Mesendoderm (in vitro differentiated cells): Measurements from ENCODE around the gene CKM.
"Not testable (repeated sequence)": the region's sequence is repeated elsewhere in the genome, so short reads cannot be mapped to it uniquely, and the experiment has no call there.

Experiments used
- DNase-seq: peaks from one replicate; pipeline ENCODE4 v3.0.0; 2013
- H2AK5ac ChIP-seq: 2 replicates; pipeline ENCODE4 v1.6.1; 2013; ENCODE audit warnings: low read length, inconsistent platforms
- H2BK120ac ChIP-seq: 2 replicates; pipeline ENCODE4 v1.6.1; 2013; ENCODE audit warnings: low read depth, mild to moderate bottlenecking, low read length, moderate library complexity, mixed read lengths
- H2BK15ac ChIP-seq: replicated peaks from 2 replicates; pipeline ENCODE4 v1.6.1; 2013; ENCODE audit warnings: low read depth, mild to moderate bottlenecking, moderate library complexity
- H2BK5ac ChIP-seq: 2 replicates; pipeline ENCODE4 v1.6.1; 2013; ENCODE audit warnings: low read length, inconsistent platforms
- H3K18ac ChIP-seq: 2 replicates; pipeline ENCODE4 v1.6.1; 2013; ENCODE audit warnings: mild to moderate bottlenecking, low read length, mixed read lengths
- H3K23ac ChIP-seq: one replicate; pipeline ENCODE4 v1.6.1; 2013; ENCODE audit warnings: low read length
- H3K27ac ChIP-seq: 2 replicates; pipeline ENCODE4 v1.5.1; 2013; ENCODE audit warnings: low read depth, mild to moderate bottlenecking, inconsistent platforms, low read length, moderate library complexity
- H3K27me3 ChIP-seq: 2 replicates; pipeline ENCODE4 v1.6.1; 2013; ENCODE audit warnings: low read length, control low read depth, mild to moderate bottlenecking, inconsistent platforms; ENCODE audit not compliant: insufficient read depth, poor library complexity
- H3K36me3 ChIP-seq: 2 replicates; pipeline ENCODE4 v1.6.1; 2013; ENCODE audit warnings: low read length, inconsistent platforms; ENCODE audit not compliant: control insufficient read depth, insufficient read depth
- H3K4ac ChIP-seq: one replicate; pipeline ENCODE4 v1.6.1; 2013; ENCODE audit warnings: low read depth, mild to moderate bottlenecking, low read length, moderate library complexity
- H3K4me1 ChIP-seq: 2 replicates; pipeline ENCODE4 v1.6.1; 2013; ENCODE audit warnings: low read depth, low read length, inconsistent platforms; ENCODE audit not compliant: control insufficient read depth
- H3K4me2 ChIP-seq: 2 replicates; pipeline ENCODE4 v1.6.1; 2013; ENCODE audit warnings: low read length
- H3K4me3 ChIP-seq: 2 replicates; pipeline ENCODE4 v1.5.1; 2013; ENCODE audit warnings: mild to moderate bottlenecking, low read length
- H3K56ac ChIP-seq: one replicate; pipeline ENCODE4 v1.6.1; 2013; ENCODE audit warnings: low read length
- H3K79me1 ChIP-seq: 2 replicates; pipeline ENCODE4 v1.6.1; 2013; ENCODE audit warnings: low read length, inconsistent platforms
- H3K79me2 ChIP-seq: 2 replicates; pipeline ENCODE4 v1.6.1; 2013; ENCODE audit warnings: mild to moderate bottlenecking, low read length; ENCODE audit not compliant: control insufficient read depth, insufficient read depth
- H3K9ac ChIP-seq: 2 replicates; pipeline ENCODE4 v1.6.1; 2013; ENCODE audit warnings: low read length, inconsistent platforms
- H4K5ac ChIP-seq: one replicate; pipeline ENCODE4 v1.6.1; 2013; ENCODE audit warnings: low read length
- H4K8ac ChIP-seq: one replicate; pipeline ENCODE4 v1.6.1; 2013; ENCODE audit warnings: low read depth, mild to moderate bottlenecking, control low read depth, low read length, moderate library complexity
- WGBS: extraction: QIAGEN DNeasy Blood & Tissue Kit; methylation state at CpG from one replicate; pipeline ENCODE4 v1.1.7; 2013; ENCODE audit warnings: low lambda C conversion rate, missing lambda C conversion rate; ENCODE audit not compliant: insufficient coverage; ENCODE audit errors: extremely low coverage; 5-methylcytosine and 5-hydroxymethylcytosine counted together

CKM gene

DNA sequence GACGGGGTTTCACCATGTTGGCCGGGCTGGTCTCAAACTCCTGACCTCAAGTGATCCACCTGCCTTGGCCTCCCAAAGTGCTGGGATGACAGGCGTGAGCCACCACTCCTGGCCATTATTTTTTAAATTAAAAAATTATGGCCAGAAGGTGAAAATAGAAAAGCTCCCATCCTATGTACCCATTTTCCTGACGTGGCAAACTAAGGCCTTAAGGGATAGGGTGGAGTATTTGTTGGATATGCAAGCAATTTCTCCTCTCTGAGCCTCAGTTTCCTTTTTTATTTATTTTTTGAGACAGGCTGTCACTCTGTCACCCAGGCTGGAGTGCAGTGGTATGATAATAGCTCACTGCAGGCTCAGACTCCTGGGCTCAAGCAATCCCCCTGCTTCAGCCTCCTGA, 12.2 kb upstream of the CKM start:
- H4K5ac ChIP-seq, H2AK5ac ChIP-seq, H4K8ac ChIP-seq, H3K79me2 ChIP-seq, H2BK5ac ChIP-seq, H3K4me2 ChIP-seq, H3K4ac ChIP-seq, DNase-seq, H2BK120ac ChIP-seq, H3K56ac ChIP-seq, H3K18ac ChIP-seq, H3K27ac ChIP-seq, H3K23ac ChIP-seq, H2BK15ac ChIP-seq, H3K4me1 ChIP-seq, H3K79me1 ChIP-seq, H3K27me3 ChIP-seq, H3K36me3 ChIP-seq, H3K4me3 ChIP-seq, H3K9ac ChIP-seq: not testable (repeated sequence)
- no CpG with 5 or more reads among the region's 4 CpGs for WGBS

DNA sequence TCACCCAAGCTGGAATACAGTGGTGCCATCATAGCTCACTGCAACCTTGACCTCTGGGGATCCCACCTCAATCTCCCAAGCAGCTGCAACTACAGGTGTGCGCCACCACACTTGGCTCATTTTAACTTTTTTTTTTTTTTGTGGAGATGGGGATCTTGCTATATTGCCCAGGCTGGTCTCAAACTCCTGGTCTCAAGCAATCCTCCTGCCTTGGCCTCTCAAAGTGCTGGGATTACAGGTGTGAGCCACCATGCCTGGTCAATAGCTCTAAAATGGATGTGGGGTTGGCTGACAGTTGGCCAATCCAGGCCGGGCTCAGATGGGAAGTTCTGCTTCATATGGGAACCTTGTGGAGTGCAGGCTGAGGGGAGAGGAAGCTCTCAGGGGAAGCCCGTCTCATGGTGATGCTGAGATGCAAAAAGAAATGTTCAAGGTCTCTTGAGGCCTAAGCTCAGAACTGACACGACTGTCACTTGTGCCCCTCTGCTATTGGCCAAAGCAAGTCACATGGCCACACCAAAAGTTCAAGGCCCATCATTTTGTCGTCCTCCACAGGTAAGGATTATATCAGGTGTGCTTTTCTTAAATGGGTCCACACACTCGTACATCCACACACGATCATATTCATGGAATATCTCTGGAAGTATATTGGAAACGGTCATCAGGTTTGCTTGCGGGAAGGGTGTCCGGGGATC, 11.1 kb upstream of the CKM start:
- H4K5ac ChIP-seq: no peak overlapping the region
- no CpG with 5 or more reads among the region's 10 CpGs for WGBS

DNA sequence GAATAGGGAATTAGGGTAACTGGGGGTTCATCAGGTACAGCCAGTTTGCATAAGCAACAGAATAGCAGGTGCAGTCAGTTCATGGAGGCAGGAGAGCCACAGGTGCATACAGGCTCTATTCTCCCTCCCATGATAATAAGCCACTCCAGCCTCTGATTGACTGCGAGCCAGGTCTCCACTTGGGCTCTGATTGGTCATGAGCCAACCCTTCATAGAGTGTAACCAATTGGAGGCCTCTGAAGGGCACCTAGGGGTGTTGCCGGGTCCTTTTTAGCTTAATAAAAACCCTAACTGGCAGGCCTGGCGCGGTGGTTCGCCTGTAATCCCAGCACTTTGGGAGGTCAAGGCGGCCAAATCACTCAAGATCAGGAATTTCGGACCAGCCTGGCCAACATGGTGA, 8.7 kb upstream of the CKM start:
- H4K5ac ChIP-seq: no peak overlapping the region
- no peak overlapping the region for H3K4me3 ChIP-seq
- H3K9ac ChIP-seq: no peak overlapping the region
- no peak overlapping the region for H2BK15ac ChIP-seq
- no peak overlapping the region for H2BK120ac ChIP-seq
- no peak overlapping the region for H2AK5ac ChIP-seq
- H3K4me2 ChIP-seq: no peak overlapping the region
- no peak overlapping the region for H4K8ac ChIP-seq
- no CpG with 5 or more reads among the region's 7 CpGs for WGBS
- H3K27me3 ChIP-seq: no peaks in the 10 kb centered on the region
- DNase-seq: no peak
- H2BK5ac ChIP-seq: no peak overlapping the region
- no peaks in the 10 kb centered on the region for H3K36me3 ChIP-seq
- H3K56ac ChIP-seq: no peak overlapping the region
- no peak overlapping the region for H3K18ac ChIP-seq
- H3K27ac ChIP-seq: no peak overlapping the region
- H3K79me1 ChIP-seq: no peaks in the 10 kb centered on the region
- no peak overlapping the region for H3K4ac ChIP-seq
- H3K79me2 ChIP-seq: no peaks in the 10 kb centered on the region
- no peaks in the 10 kb centered on the region for H3K4me1 ChIP-seq
- H3K23ac ChIP-seq: no peak overlapping the region

More for the DNA sequence above, 11.1 kb upstream of the CKM start:
- no peak overlapping the region for H2BK120ac ChIP-seq
- H3K4me3 ChIP-seq: no peak overlapping the region
- no peak overlapping the region for H3K23ac ChIP-seq
- no peaks in the 10 kb centered on the region for H3K4me1 ChIP-seq
- no peak overlapping the region for H3K4me2 ChIP-seq
- H3K27me3 ChIP-seq: no peaks in the 10 kb centered on the region
- no peak overlapping the region for H2BK5ac ChIP-seq
- H4K8ac ChIP-seq: no peak overlapping the region
- H3K18ac ChIP-seq: no peak overlapping the region
- no peak overlapping the region for H3K27ac ChIP-seq
- no peaks in the 10 kb centered on the region for H3K79me1 ChIP-seq
- H3K9ac ChIP-seq: no peak overlapping the region
- H3K79me2 ChIP-seq: no peaks in the 10 kb centered on the region
- no peaks in the 10 kb centered on the region for H3K36me3 ChIP-seq
- H3K56ac ChIP-seq: no peak overlapping the region
- no peak overlapping the region for H2AK5ac ChIP-seq
- H3K4ac ChIP-seq: no peak overlapping the region
- DNase-seq: no peak
- no peak overlapping the region for H2BK15ac ChIP-seq

DNA sequence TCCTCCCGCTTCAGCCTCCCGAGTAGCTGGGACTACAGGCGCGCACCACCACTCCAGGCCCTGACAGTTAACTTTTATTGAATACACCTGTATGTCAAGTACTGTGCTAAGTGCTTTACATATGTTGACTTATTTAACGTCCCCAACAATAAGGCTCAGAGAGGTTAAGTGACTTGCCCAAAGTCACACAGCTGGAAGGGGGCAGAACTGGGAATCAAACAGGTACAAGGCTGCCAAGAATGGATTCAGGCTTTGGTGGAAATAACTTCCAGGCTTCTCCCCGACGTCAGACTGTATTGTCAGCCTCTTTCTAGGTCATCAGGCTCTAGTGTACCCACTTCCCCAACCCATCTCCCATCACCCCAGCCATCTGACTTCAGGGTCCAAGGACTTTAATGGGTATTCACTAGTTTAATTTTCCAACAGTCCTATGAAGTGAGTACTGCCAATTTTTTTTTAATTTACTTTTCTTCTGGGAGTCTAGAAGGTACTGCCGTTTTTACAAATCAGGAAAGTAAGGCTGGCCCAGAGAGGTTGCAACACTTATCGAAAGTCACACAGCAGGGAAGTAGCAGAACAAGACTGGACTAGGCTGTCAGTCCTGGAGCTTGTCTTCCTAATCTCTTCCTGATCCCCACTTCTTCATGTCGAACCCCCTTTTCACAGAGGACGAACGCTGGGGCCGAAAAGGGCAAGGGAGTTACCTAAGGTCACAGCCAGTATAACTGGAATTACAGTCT, 4.9 kb upstream of the CKM start:
- no peak overlapping the region for H3K4ac ChIP-seq
- no CpG with 5 or more reads among the region's 13 CpGs for WGBS

DNA sequence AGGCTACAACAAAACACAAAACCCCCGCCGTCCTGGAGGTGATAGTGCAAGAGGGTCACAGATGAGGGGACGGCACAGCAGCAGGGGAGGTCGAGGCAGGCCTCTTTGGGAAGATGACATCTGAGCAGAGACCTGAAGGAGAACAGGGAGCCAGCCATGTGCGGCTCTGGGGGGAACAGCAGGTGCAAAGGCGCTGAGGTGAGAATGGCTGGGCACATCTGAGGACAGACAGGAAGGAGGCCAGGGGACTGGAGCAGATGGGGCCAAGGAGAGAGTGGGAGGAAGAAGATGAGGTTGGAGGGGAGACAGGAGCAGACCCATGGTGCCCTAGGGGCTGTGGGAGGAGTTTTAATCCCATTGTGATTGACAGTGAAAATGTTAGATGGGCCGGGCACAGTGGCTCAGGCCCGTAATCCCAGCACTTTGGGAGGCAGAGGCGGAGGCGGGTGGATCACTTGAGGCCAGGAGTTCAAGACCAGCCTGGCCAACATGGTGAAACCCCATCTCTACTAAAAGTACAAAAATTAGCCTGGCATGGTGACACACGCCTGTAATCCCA, 1.8 kb upstream of the CKM start:
- no peak overlapping the region for H3K23ac ChIP-seq
- no peaks in the 10 kb centered on the region for H3K27me3 ChIP-seq
- H3K79me1 ChIP-seq: no peaks in the 10 kb centered on the region
- H3K79me2 ChIP-seq: no peaks in the 10 kb centered on the region
- H3K36me3 ChIP-seq: no peaks in the 10 kb centered on the region
- no peak overlapping the region for H4K8ac ChIP-seq
- H3K4me3 ChIP-seq: no peak overlapping the region
- no peak overlapping the region for H2BK5ac ChIP-seq
- no peak overlapping the region for H3K9ac ChIP-seq
- H3K18ac ChIP-seq: no peak overlapping the region
- DNase-seq: no peak
- H3K4me2 ChIP-seq: no peak overlapping the region
- H2BK120ac ChIP-seq: no peak overlapping the region
- H2BK15ac ChIP-seq: no peak overlapping the region
- no peak overlapping the region for H3K4ac ChIP-seq
- no peak overlapping the region for H2AK5ac ChIP-seq
- H3K56ac ChIP-seq: peak overlapping the region; percentile 76
- peaks cover 3% of the 10 kb centered on the region for H3K4me1 ChIP-seq
- H3K27ac ChIP-seq: no peak overlapping the region
- H4K5ac ChIP-seq: no peak overlapping the region
- WGBS: no CpG with 5 or more reads among the region's 11 CpGs

More for the DNA sequence above, 4.9 kb upstream of the CKM start:
- Histone ChIP-seq H2AK5ac (no peak overlapping the region), H3K27me3 (no peaks in the 10 kb centered on the region), H3K23ac (no peak overlapping the region), H2BK120ac (no peak overlapping the region), H3K18ac (no peak overlapping the region), H4K5ac (no peak overlapping the region), H3K27ac (no peak overlapping the region), H3K56ac (no peak overlapping the region), H3K79me1 (no peaks in the 10 kb centered on the region), H4K8ac (no peak overlapping the region), H3K4me1 (peaks cover 3% of the 10 kb centered on the region), H3K4me2 (no peak overlapping the region), H3K36me3 (no peaks in the 10 kb centered on the region), H2BK15ac (no peak overlapping the region), H2BK5ac (no peak overlapping the region), H3K79me2 (no peaks in the 10 kb centered on the region), H3K9ac (no peak overlapping the region), H3K4me3 (no peak overlapping the region)
- no peak for DNase-seq
